Heart left ventricle (tissue), 13 donors: ENCODE results near the gene LIMD2.

ENCODE experiments used
- CTCF ChIP-seq, 12 donors: fragments of 200-600 bp; sonication (generic) in 4 of 12; IDR thresholded peaks; one replicate each; pipeline versions ENCODE4 v1.5.0 to v1.8.0; 2018 to 2022; ENCODE audit warnings: antibody characterized with exemption in 12 of 12, mild to moderate bottlenecking in 5 of 12
- POLR2A ChIP-seq, 2 donors: fragments of 450-650 bp; IDR thresholded peaks; one replicate each; pipeline ENCODE4 v1.6.1; 2017; ENCODE audit warnings: antibody characterized with exemption in 2 of 2, mild to moderate bottlenecking in 2 of 2, moderate library complexity in 2 of 2
- donor health status: ischemic (EF 13 %, LVEDD 7.1; RV severe dilation, severe dysfunction).
- donor health status: DM: no; HTN: yes; CAD: no.
- donor health status: DM: no; HTN: no; CAD: no.
- donor health status: ischemic (EF 25% LVEDD 6.9; RV normal size, moderate dysfunction).
- donor health status: ischemic (EF 25% LVEDD 5.7; RV mildly dilated, moderate dysfunction).
- donor health status: ischemic (EF 35%, LVEDD 5.7; RV mildly dilated, moderate dysfunction).
- donor health status: nonischemic (EF 11% LVEDD 7.7; RV severe dilation, severe dysfunction).
- donor health status: DM: yes; HTN: yes; CAD: no.
- donor health status: PGD.
- donor health status: ischemic (EF 29% LVEDD 5.4; RV normal size, mild dysfunction).
- donor health status: nonischemic (EF 23%, LVEDD 6.1; RV moderate dilation, normal function).

GRCh38 chr17:63686138-63686685 lies 13.7 kb downstream of the LIMD2 start:
- TF ChIP-seq CTCF (IDR thresholded peaks at IDR 0.05) = no peak
- no peak for TF ChIP-seq POLR2A (IDR thresholded peaks at IDR 0.05)
